C4-2B (cell line): Measurements from ENCODE around the gene ANKRD33B.

Experiments
- CTCF ChIP-seq: fragments of 450-650 bp; conservative IDR thresholded peaks from 2 replicates; pipeline ENCODE4 v1.5.1; 2017; ENCODE audit warnings: mild to moderate bottlenecking
- ZFX ChIP-seq: fragments of 450-650 bp; IDR thresholded peaks from 2 replicates; pipeline ENCODE4 v1.6.1; 2017

GRCh38 chr5:10662083-10662482 is 98.2 kb downstream of the ANKRD33B start:
- TF ChIP-seq ZFX = no peak
- TF ChIP-seq CTCF = no peak
